AG04450 (cell line): ENCODE data around the gene GNG11. TPM values are rescaled to one million over a fixed set of nuclear protein-coding genes. Genes with fewer than 3 reads are reported as not detected.

Source experiments
- CTCF ChIA-PET: fragments of 300-600, 350-600 bp; formaldehyde crosslinking; extraction: SDS; loops from one replicate; lab custom pipeline; 2022; ENCODE audit warnings: antibody characterized with exemption, inconsistent platforms; lab: Charles Lee
- POLR2A ChIA-PET: fragments of 350-600 bp; formaldehyde crosslinking; extraction: SDS; loops from one replicate; lab custom pipeline; 2021; ENCODE audit warnings: antibody characterized with exemption, inconsistent platforms; lab: Yijun Ruan, JAX
- DNase-seq: peaks from one replicate; pipeline ENCODE4 v3.0.0-alpha.2; 2011; ENCODE audit warnings: low read depth, low spot score
- H3K27ac ChIP-seq: one replicate; pipeline ENCODE4 v1.5.1; 2012; ENCODE audit warnings: low read depth, low read length, control low read depth
- H3K27me3 ChIP-seq: one replicate; pipeline ENCODE4 v1.6.0; 2012; ENCODE audit warnings: low read length; ENCODE audit not compliant: control insufficient read depth, insufficient read depth
- H3K4me3 ChIP-seq: 2 replicates; pipeline ENCODE4 v1.5.1; 2011; ENCODE audit warnings: mild to moderate bottlenecking, low read depth, low read length, control low read depth
- H3K9me3 ChIP-seq: 2 replicates; pipeline ENCODE4 v1.5.1; 2012; ENCODE audit warnings: low read length; ENCODE audit not compliant: control insufficient read depth, insufficient read depth
- polyA plus RNA-seq: library from polyadenylated mRNA; depleted of rRNA; stranded (reverse); fragments of >200 nt; gene quantifications from 2 replicates; pipeline ENCODE4 v1.2.3, GENCODE V29; 2011; rRNA removed
- small RNA-seq: library from RNA; depleted of rRNA; stranded (forward); fragments of <200 nt; gene quantifications from one replicate; pipeline ENCODE3, GENCODE V24; 2012; ENCODE audit warnings: low read depth; ENCODE audit not compliant: insufficient read length
- TF ChIP-seq, protein P1 (sequence below): IDR thresholded peaks from 2 replicates; pipeline ENCODE4 v1.5.1; 2011; ENCODE audit warnings: low read depth, low read length, control low read depth, inconsistent platforms

Gene GNG11
- polyA plus RNA-seq, 1 experiment = 19.7 TPM

DNA sequence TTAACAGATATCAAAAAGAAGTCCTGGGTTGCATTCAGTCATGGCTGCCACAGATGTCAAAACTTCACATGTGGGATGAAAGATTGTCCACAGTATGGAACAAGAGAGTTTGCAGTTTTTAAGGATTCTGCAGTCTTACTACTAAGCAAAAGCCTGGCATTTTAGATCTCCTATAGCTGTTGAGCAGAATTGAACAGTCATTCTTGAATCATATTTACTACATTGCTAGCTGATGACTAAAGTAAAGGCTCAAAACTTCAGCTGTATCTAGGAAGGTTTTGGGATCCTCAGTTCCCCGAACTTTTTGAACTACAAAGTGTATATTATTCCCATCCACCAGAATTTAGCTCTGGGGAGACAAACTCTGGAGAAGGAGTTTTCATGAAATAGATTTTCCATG lies 51.6 kb downstream of the GNG11 start:
- H3K27ac ChIP-seq = no peak overlapping the region
- H3K27me3 ChIP-seq = no peaks in the 10 kb centered on the region
- DNase-seq = no peak
- TF ChIP-seq, protein P1, sequence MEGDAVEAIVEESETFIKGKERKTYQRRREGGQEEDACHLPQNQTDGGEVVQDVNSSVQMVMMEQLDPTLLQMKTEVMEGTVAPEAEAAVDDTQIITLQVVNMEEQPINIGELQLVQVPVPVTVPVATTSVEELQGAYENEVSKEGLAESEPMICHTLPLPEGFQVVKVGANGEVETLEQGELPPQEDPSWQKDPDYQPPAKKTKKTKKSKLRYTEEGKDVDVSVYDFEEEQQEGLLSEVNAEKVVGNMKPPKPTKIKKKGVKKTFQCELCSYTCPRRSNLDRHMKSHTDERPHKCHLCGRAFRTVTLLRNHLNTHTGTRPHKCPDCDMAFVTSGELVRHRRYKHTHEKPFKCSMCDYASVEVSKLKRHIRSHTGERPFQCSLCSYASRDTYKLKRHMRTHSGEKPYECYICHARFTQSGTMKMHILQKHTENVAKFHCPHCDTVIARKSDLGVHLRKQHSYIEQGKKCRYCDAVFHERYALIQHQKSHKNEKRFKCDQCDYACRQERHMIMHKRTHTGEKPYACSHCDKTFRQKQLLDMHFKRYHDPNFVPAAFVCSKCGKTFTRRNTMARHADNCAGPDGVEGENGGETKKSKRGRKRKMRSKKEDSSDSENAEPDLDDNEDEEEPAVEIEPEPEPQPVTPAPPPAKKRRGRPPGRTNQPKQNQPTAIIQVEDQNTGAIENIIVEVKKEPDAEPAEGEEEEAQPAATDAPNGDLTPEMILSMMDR = no peak
- ChIA-PET POLR2A (no interaction called here), CTCF (interaction anchor here (1.4 kb wide), 1 partner anchor 17 kb away, joined by 4 read pairs; no protein-coding TSS in a partner anchor)
- H3K9me3 ChIP-seq = no peaks in the 10 kb centered on the region
- no peak overlapping the region for H3K4me3 ChIP-seq

DNA sequence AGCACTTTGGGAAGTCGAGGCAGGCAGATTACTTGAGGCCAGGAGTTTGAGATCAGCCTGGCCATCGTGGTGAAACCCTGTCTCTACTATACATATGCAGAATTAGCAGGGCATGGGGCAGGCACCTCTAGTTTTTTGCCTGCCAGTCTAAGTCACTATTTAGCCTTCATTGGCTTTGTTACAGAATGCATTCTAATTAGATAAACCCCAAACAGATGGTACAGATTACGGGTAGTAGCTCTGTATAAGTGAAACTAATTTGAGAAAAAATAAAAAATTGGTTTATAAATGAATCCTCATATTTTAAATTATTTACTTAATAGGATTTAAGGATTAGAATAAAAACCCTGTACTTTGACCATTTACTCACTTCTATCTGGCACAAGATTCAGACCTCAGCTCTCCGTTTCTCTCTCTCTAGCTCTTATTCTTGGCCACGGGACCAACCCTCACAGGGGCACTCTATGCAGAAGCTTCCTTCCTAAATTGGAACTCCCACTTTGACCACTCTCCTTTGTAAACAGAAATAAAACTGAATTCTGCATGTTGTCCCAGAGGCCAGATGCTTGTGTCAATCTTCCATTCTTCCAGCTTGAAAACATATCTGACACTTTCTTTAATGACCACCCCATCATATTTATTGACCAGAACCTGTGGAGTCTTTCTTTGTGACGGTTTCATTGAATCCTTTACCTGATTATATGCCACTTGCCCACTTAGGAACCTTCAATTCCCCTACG lies 55.8 kb downstream of the GNG11 start:
- CTCF ChIA-PET = interaction anchor here (0.6 kb wide), 1 partner anchor 75 kb away, joined by 3 read pairs; no protein-coding TSS in a partner anchor
- TF ChIP-seq, protein P1 = no peak
- H3K9me3 ChIP-seq = no peaks in the 10 kb centered on the region
- H3K27me3 ChIP-seq = no peaks in the 10 kb centered on the region
- H3K27ac ChIP-seq = no peak overlapping the region
- no peak overlapping the region for H3K4me3 ChIP-seq
- POLR2A ChIA-PET = no interaction called here
- DNase-seq = no peak

Small RNA genes within 50 kb of the gene (small RNA-seq; reads per million reads assigned to genes)
- gene AC002076.2 = not detected

Other genes with a start within 250 kb of the GNG11 start
- 27.9 and 31.0 TPM in 2 replicates for gene TFPI2, start 31.0 kb upstream of the GNG11 start, polyA plus RNA-seq
- not detected in 2 replicates for gene GNGT1, start 15.2 kb upstream of the GNG11 start, polyA plus RNA-seq
- 37.3 and 53.9 TPM in 2 replicates for gene BET1, start 82.6 kb downstream of the GNG11 start, polyA plus RNA-seq